ENCODE data around the gene PRKCH.

GRCh38 chr14:61392297-61392696, 70.9 kb downstream of the PRKCH start:
- TF ChIP-seq CTCF (conservative IDR thresholded peaks at IDR 0.05; ENCODE audit: low read length) (no peak), EZH2phosphoT487 (IDR thresholded peaks at IDR 0.05; ENCODE audit: borderline replicate concordance) (no peak)

All from Loucy (cell line).